CD4-positive, alpha-beta memory T cell (primary cell): ENCODE data around the gene MAPK14. TPM values are rescaled to one million over a fixed set of nuclear protein-coding genes. Genes with fewer than 3 reads are reported as not detected.

ENCODE experiments used
- CTCF ChIA-PET: fragments of 350-600 bp; sonication (Branson Sonifier 250); formaldehyde crosslinking; loops from one replicate; lab custom pipeline; 2021; ENCODE audit warnings: inconsistent platforms; ENCODE audit not compliant: partially characterized antibody; lab: Charles Lee
- POLR2A ChIA-PET: fragments of 350-600 bp; sonication (Branson Sonifier 250); formaldehyde crosslinking; loops from one replicate; lab custom pipeline; 2021; ENCODE audit not compliant: partially characterized antibody; lab: Charles Lee
- DNase-seq, 5 donors: peaks; one replicate each; pipeline versions ENCODE4 v3.0.0 to v3.0.0-alpha.2; 2020 to 2022; ENCODE audit warnings: mixed read lengths in 1 of 5
- H3K27ac ChIP-seq: one replicate; pipeline ENCODE4 v1.7.0; 2013; ENCODE audit warnings: low read depth, low read length
- H3K27me3 ChIP-seq: 2 replicates; pipeline ENCODE4 v1.7.0; 2013; ENCODE audit warnings: mild to moderate bottlenecking, low read length, moderate library complexity; ENCODE audit not compliant: insufficient read depth
- H3K36me3 ChIP-seq: 2 replicates; pipeline ENCODE4 v1.7.0; 2013; ENCODE audit warnings: mild to moderate bottlenecking, low read length, moderate library complexity; ENCODE audit not compliant: insufficient read depth
- H3K4me1 ChIP-seq: 2 replicates; pipeline ENCODE4 v1.7.0; 2013; ENCODE audit warnings: mild to moderate bottlenecking, low read length, moderate library complexity; ENCODE audit not compliant: insufficient read depth
- H3K4me3 ChIP-seq, 2 donors: one replicate each; pipeline ENCODE4 v1.7.0; 2013; ENCODE audit warnings: low read length in 2 of 2, mild to moderate bottlenecking in 1 of 2
- H3K9me3 ChIP-seq, 2 donors: one replicate each; pipeline ENCODE4 v1.7.0; 2013; ENCODE audit warnings: low read length in 2 of 2, control low read depth in 1 of 2; ENCODE audit not compliant: control insufficient read depth in 1 of 2
- H3K27ac Mint-ChIP-seq, 7 donors: one replicate each; pipeline ENCODE4 v1.8.0; 2020 to 2021; ENCODE audit warnings: mixed read lengths in 7 of 7, mild to moderate bottlenecking in 6 of 7, inconsistent platforms in 3 of 7, moderate library complexity in 3 of 7
- H3K27me3 Mint-ChIP-seq, 2 donors: one replicate each; pipeline ENCODE4 v1.8.0; 2020 to 2021; ENCODE audit warnings: mixed read lengths in 2 of 2
- H3K36me3 Mint-ChIP-seq, 2 donors: one replicate each; pipeline ENCODE4 v1.8.0; 2020 to 2021; ENCODE audit warnings: mixed read lengths in 2 of 2, inconsistent platforms in 1 of 2, mild to moderate bottlenecking in 1 of 2
- H3K4me1 Mint-ChIP-seq, 4 donors: one replicate each; pipeline ENCODE4 v1.8.0; 2020 to 2021; ENCODE audit warnings: mixed read lengths in 4 of 4, mild to moderate bottlenecking in 1 of 4
- H3K4me3 Mint-ChIP-seq, 8 donors: one replicate each; pipeline ENCODE4 v1.8.0; 2020 to 2021; ENCODE audit warnings: mixed read lengths in 8 of 8, mild to moderate bottlenecking in 7 of 8, moderate library complexity in 6 of 8, inconsistent platforms in 3 of 8
- H3K9me3 Mint-ChIP-seq, 8 donors: one replicate each; pipeline ENCODE4 v1.8.0; 2020 to 2021; ENCODE audit warnings: mixed read lengths in 8 of 8, mild to moderate bottlenecking in 5 of 8, inconsistent platforms in 3 of 8, moderate library complexity in 1 of 8
- intact Hi-C: fragments of 100-400 bp; cut with micrococcal nuclease; formaldehyde crosslinking; loops from one replicate; pipeline ENCODE4 v1.15.1; 2023
- polyA plus RNA-seq, 2 donors: library from polyadenylated mRNA; unstranded; fragments of 300-500 nt; fragmentation: Illumina TruSeq; gene quantifications; one replicate each; pipeline ENCODE4 v1.2.3, GENCODE V29; 2021
- total RNA-seq, 2 experiments: library from RNA; stranded (reverse); gene quantifications; one replicate each; pipeline ENCODE4 v1.2.3, GENCODE V29; 2021

MAPK14 gene
- total and polyA plus RNA-seq, 4 experiments from 2014 or later = 38.5 to 64.3 (median 53.8) TPM

GRCh38 chr6:36033935-36034334 lies 6.3 kb downstream of the MAPK14 start:
- Mint-ChIP-seq H3K9me3 (no peaks in the 10 kb centered on the region), H3K4me1 (peaks cover 55 to 87% (median 71%) of the 10 kb centered on the region in 4 donors), H3K4me3 (peak overlapping the region in 5 of 8 donors; percentile 8 to 58 (median 43)), H3K36me3 (peaks cover 0 to 4% of the 10 kb centered on the region in 2 donors), H3K27ac (peak overlapping the region in 1 of 7 donors; percentile 36), H3K27me3 (no peaks in the 10 kb centered on the region)
- Histone ChIP-seq H3K27ac (no peak overlapping the region), H3K9me3 (no peaks in the 10 kb centered on the region), H3K27me3 (no peaks in the 10 kb centered on the region), H3K36me3 (no peaks in the 10 kb centered on the region), H3K4me3 (no peak overlapping the region), H3K4me1 (peaks cover 88% of the 10 kb centered on the region)
- ChIA-PET CTCF (interaction anchor here (0.7 to 2.6 kb wide), 2 partner anchors 61 to 67 kb away, joined by 3 to 11 read pairs; no protein-coding TSS in a partner anchor), POLR2A (interaction anchor here (1.3 kb wide), 1 partner anchor 9 kb away, joined by 3 read pairs; no protein-coding TSS in a partner anchor)
- intact Hi-C loops = no loop called here
- no peak for DNase-seq

DNA sequence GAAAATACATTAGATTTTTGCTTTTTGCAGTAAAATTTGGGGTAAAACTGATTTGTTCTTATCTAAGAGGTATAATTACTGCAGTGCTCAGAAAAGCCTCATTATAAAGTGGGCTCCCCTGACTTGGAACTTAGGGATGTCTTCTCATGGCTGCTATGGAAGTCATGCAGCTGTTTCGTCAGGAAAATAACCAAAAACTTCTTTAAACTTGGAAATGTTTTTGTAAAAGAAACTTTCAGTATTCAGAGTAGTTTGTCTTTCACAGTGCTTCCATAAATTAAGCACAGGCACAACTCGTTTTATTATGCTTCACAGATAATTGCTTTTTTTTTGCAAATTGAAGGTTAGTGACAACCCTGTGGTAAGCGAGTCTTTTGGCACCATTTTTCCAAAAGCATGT lies 6.8 kb downstream of the MAPK14 start:
- Mint-ChIP-seq H3K27ac (no peak overlapping the region), H3K4me3 (no peak overlapping the region), H3K27me3 (no peaks in the 10 kb centered on the region), H3K9me3 (no peaks in the 10 kb centered on the region), H3K36me3 (peaks cover 0 to 2% of the 10 kb centered on the region in 2 donors), H3K4me1 (peaks cover 58 to 87% (median 72%) of the 10 kb centered on the region in 4 donors)
- Histone ChIP-seq H3K4me1 (peaks cover 88% of the 10 kb centered on the region), H3K4me3 (no peak overlapping the region), H3K27me3 (no peaks in the 10 kb centered on the region), H3K36me3 (no peaks in the 10 kb centered on the region), H3K9me3 (no peaks in the 10 kb centered on the region), H3K27ac (no peak overlapping the region)
- CTCF ChIA-PET = interaction anchor here (2.6 kb wide), 1 partner anchor 61 kb away, joined by 11 read pairs; no protein-coding TSS in a partner anchor
- DNase-seq = no peak
- intact Hi-C loops = no loop called here
- POLR2A ChIA-PET = no interaction called here

GRCh38 chr6:36035225-36035624 lies 7.6 kb downstream of the MAPK14 start:
- Histone ChIP-seq H3K4me3 (no peak overlapping the region), H3K4me1 (peaks cover 88% of the 10 kb centered on the region)
- CTCF ChIA-PET = interaction anchor here (0.6 to 1.2 kb wide), 3 partner anchors 8 to 60 kb away, joined by 3 to 5 read pairs (median 3); no protein-coding TSS in a partner anchor

GRCh38 chr6:36038120-36038876 lies 10.7 kb downstream of the MAPK14 start:
- no peaks in the 10 kb centered on the region for H3K9me3 Mint-ChIP-seq
- no peaks in the 10 kb centered on the region for H3K27me3 Mint-ChIP-seq
- POLR2A ChIA-PET = interaction anchor here (2.0 kb wide), 1 partner anchor 10 kb away, joined by 8 read pairs; the partner anchor contains the start of gene MAPK14
- Histone ChIP-seq H3K36me3 (no peaks in the 10 kb centered on the region), H3K27ac (no peak overlapping the region), H3K4me1 (peaks cover 71% of the 10 kb centered on the region), H3K27me3 (no peaks in the 10 kb centered on the region), H3K9me3 (no peaks in the 10 kb centered on the region), H3K4me3 (no peak overlapping the region)
- peak overlapping the region in 7 of 8 donors; percentile 2 to 74 (median 25) for H3K4me3 Mint-ChIP-seq
- DNase-seq = no peak
- CTCF ChIA-PET = interaction anchor here (1.0 to 1.1 kb wide), 2 partner anchors 29 to 56 kb away, joined by 3 to 4 read pairs; no protein-coding TSS in a partner anchor
- peaks cover 4 to 5% of the 10 kb centered on the region in 2 donors for H3K36me3 Mint-ChIP-seq
- peak overlapping the region in 5 of 7 donors; percentile 5 to 84 (median 21) for H3K27ac Mint-ChIP-seq
- peaks cover 57 to 85% (median 70%) of the 10 kb centered on the region in 4 donors for H3K4me1 Mint-ChIP-seq
- intact Hi-C loops = no loop called here

More at GRCh38 chr6:36035225-36035624, 7.6 kb downstream of the MAPK14 start:
- POLR2A ChIA-PET = no interaction called here
- no peak overlapping the region for H3K27ac ChIP-seq
- Mint-ChIP-seq H3K27ac (peak overlapping the region in 4 of 7 donors; percentile 9 to 88 (median 46)), H3K36me3 (peaks cover 0 to 2% of the 10 kb centered on the region in 2 donors), H3K27me3 (no peaks in the 10 kb centered on the region), H3K4me1 (peaks cover 57 to 85% (median 70%) of the 10 kb centered on the region in 4 donors), H3K4me3 (peak overlapping the region in 3 of 8 donors; percentile 17 to 62 (median 55)), H3K9me3 (no peaks in the 10 kb centered on the region)
- no peaks in the 10 kb centered on the region for H3K36me3 ChIP-seq
- H3K9me3 ChIP-seq = no peaks in the 10 kb centered on the region
- no peak for DNase-seq
- intact Hi-C loops = no loop called here
- H3K27me3 ChIP-seq = no peaks in the 10 kb centered on the region

- peaks cover 63% of the 10 kb centered on the region for H3K4me1 ChIP-seq
- peaks cover 52 to 78% (median 65%) of the 10 kb centered on the region in 4 donors for H3K4me1 Mint-ChIP-seq
- H3K9me3 ChIP-seq = no peaks in the 10 kb centered on the region
- H3K36me3 Mint-ChIP-seq = peaks cover 4 to 8% of the 10 kb centered on the region in 2 donors
- H3K27ac Mint-ChIP-seq = peak overlapping the region; percentile 44 to 84 (median 56)
- H3K27me3 Mint-ChIP-seq = no peaks in the 10 kb centered on the region
- DNase-seq = no peak
- intact Hi-C loops = no loop called here
- H3K4me3 Mint-ChIP-seq = peak overlapping the region in 4 of 8 donors; percentile 2 to 74 (median 10)
- H3K4me3 ChIP-seq = no peak overlapping the region
- no peaks in the 10 kb centered on the region for H3K27me3 ChIP-seq
- H3K27ac ChIP-seq = no peak overlapping the region
- ChIA-PET CTCF (no interaction called here), POLR2A (interaction anchor here (2.0 kb wide), 1 partner anchor 11 kb away, joined by 8 read pairs; the partner anchor contains the start of gene MAPK14)
- no peaks in the 10 kb centered on the region for H3K36me3 ChIP-seq
- no peaks in the 10 kb centered on the region for H3K9me3 Mint-ChIP-seq
Measured at GRCh38 chr6:36039112-36039511, 11.5 kb downstream of the MAPK14 start.

GRCh38 chr6:36040958-36041357 lies 13.3 kb downstream of the MAPK14 start:
- Mint-ChIP-seq H3K36me3 (peaks cover 7 to 11% of the 10 kb centered on the region in 2 donors), H3K9me3 (peaks cover 0 to 3% (median 0%) of the 10 kb centered on the region in 8 donors), H3K4me3 (peak overlapping the region in 1 of 8 donors; percentile 23), H3K4me1 (peaks cover 49 to 76% (median 64%) of the 10 kb centered on the region in 4 donors), H3K27me3 (no peaks in the 10 kb centered on the region), H3K27ac (peak overlapping the region in 3 of 7 donors; percentile 19 to 57 (median 39))
- no peaks in the 10 kb centered on the region for H3K36me3 ChIP-seq
- no peaks in the 10 kb centered on the region for H3K9me3 ChIP-seq
- intact Hi-C loops = no loop called here
- H3K27me3 ChIP-seq = no peaks in the 10 kb centered on the region
- H3K4me1 ChIP-seq = peaks cover 55% of the 10 kb centered on the region
- POLR2A ChIA-PET = no interaction called here
- H3K4me3 ChIP-seq = no peak overlapping the region
- no peak for DNase-seq
- CTCF ChIA-PET = interaction anchor here (1.3 to 1.5 kb wide), 2 partner anchors 53 to 56 kb away, joined by 3 to 8 read pairs; no protein-coding TSS in a partner anchor
- H3K27ac ChIP-seq = no peak overlapping the region
